H9 (cell line): ENCODE results near the gene LEFTY1. TPM values are rescaled to one million over a fixed set of nuclear protein-coding genes. Genes with fewer than 3 reads are reported as not detected.

Source experiments
- DNase-seq: peaks from one replicate; pipeline ENCODE4 v3.0.0-alpha.2; 2017
- H2AFZ ChIP-seq: one replicate; pipeline ENCODE4 v1.6.1; 2013; ENCODE audit warnings: mild to moderate bottlenecking, low read length, control low read depth, moderate library complexity
- H2AK5ac ChIP-seq: 2 replicates; pipeline ENCODE4 v1.6.1; 2013; ENCODE audit warnings: low read length, control low read depth, mixed read lengths; ENCODE audit not compliant: insufficient read length
- H2BK120ac ChIP-seq: one replicate; pipeline ENCODE4 v1.6.1; 2013; ENCODE audit warnings: low read depth, mild to moderate bottlenecking, low read length, control low read depth, inconsistent platforms; ENCODE audit not compliant: poor library complexity, severe bottlenecking
- H2BK12ac ChIP-seq: 2 replicates; pipeline ENCODE4 v1.6.1; 2013; ENCODE audit warnings: low read length, control low read depth, mixed read lengths, low read depth; ENCODE audit not compliant: insufficient read length
- H2BK15ac ChIP-seq: 2 replicates; pipeline ENCODE4 v1.6.1; 2013; ENCODE audit warnings: low read depth, low read length, control low read depth
- H2BK20ac ChIP-seq: one replicate; pipeline ENCODE4 v1.6.1; 2013; ENCODE audit warnings: low read depth, mild to moderate bottlenecking, low read length, control low read depth, inconsistent platforms; ENCODE audit not compliant: poor library complexity, severe bottlenecking
- H2BK5ac ChIP-seq: 2 replicates; pipeline ENCODE4 v1.6.1; 2013; ENCODE audit warnings: low read length, control low read depth, mixed read lengths; ENCODE audit not compliant: insufficient read length
- H3K14ac ChIP-seq: 2 replicates; pipeline ENCODE4 v1.6.1; 2013; ENCODE audit warnings: low read length, control low read depth; ENCODE audit not compliant: insufficient read depth
- H3K18ac ChIP-seq: 2 replicates; pipeline ENCODE4 v1.6.1; 2013; ENCODE audit warnings: low read depth, mild to moderate bottlenecking, mixed read lengths, low read length, control low read depth; ENCODE audit not compliant: insufficient read length
- H3K23ac ChIP-seq: 2 replicates; pipeline ENCODE4 v1.6.1; 2013; ENCODE audit warnings: low read length, control low read depth, mixed read lengths, low read depth; ENCODE audit not compliant: insufficient read length
- H3K23me2 ChIP-seq: 2 replicates; pipeline ENCODE4 v1.6.1; 2013; ENCODE audit warnings: low read depth, mild to moderate bottlenecking, mixed read lengths, low read length, control low read depth; ENCODE audit not compliant: insufficient read length, poor library complexity, severe bottlenecking
- H3K27ac ChIP-seq: 2 replicates; pipeline ENCODE4 v1.5.1; 2013; ENCODE audit warnings: low read length, control low read depth, mixed read lengths, low read depth; ENCODE audit not compliant: insufficient read length
- H3K27me3 ChIP-seq: 2 replicates; pipeline ENCODE4 v1.6.1; 2013; ENCODE audit warnings: low read length, control low read depth, inconsistent platforms; ENCODE audit not compliant: insufficient read depth
- H3K4ac ChIP-seq: 2 replicates; pipeline ENCODE4 v1.6.1; 2013; ENCODE audit warnings: low read depth, mild to moderate bottlenecking, control low read depth, inconsistent platforms, low read length, moderate library complexity
- H3K4me1 ChIP-seq: 2 replicates; pipeline ENCODE4 v1.6.1; 2013; ENCODE audit warnings: low read length, control low read depth, inconsistent platforms; ENCODE audit not compliant: insufficient read depth
- H3K4me2 ChIP-seq: 2 replicates; pipeline ENCODE4 v1.6.1; 2013; ENCODE audit warnings: low read length, control low read depth, mixed read lengths; ENCODE audit not compliant: insufficient read length, insufficient read depth
- H3K56ac ChIP-seq: 2 replicates; pipeline ENCODE4 v1.6.1; 2013; ENCODE audit warnings: low read depth, mild to moderate bottlenecking, mixed read lengths, low read length, control low read depth; ENCODE audit not compliant: insufficient read length
- H3K79me1 ChIP-seq: 2 replicates; pipeline ENCODE4 v1.6.1; 2013; ENCODE audit warnings: low read depth, mild to moderate bottlenecking, moderate library complexity, low read length, control low read depth, inconsistent platforms; ENCODE audit not compliant: insufficient read depth, poor library complexity, severe bottlenecking
- H3K79me2 ChIP-seq: 2 replicates; pipeline ENCODE4 v1.6.1; 2013; ENCODE audit warnings: low read length, control low read depth, inconsistent platforms; ENCODE audit not compliant: insufficient read depth
- H3K9ac ChIP-seq: 2 replicates; pipeline ENCODE4 v1.6.1; 2013; ENCODE audit warnings: low read length, control low read depth, mixed read lengths; ENCODE audit not compliant: insufficient read length; ENCODE audit errors: extremely low read depth
- H3K9me3 ChIP-seq: one replicate; pipeline ENCODE4 v1.6.1; 2013; ENCODE audit warnings: low read depth, low read length, inconsistent platforms; ENCODE audit not compliant: control insufficient read depth
- H3T11ph ChIP-seq: one replicate; pipeline ENCODE4 v1.6.1; 2013; ENCODE audit warnings: mild to moderate bottlenecking, low read length, control low read depth, inconsistent platforms
- H4K20me1 ChIP-seq: one replicate; pipeline ENCODE4 v1.6.1; 2013; ENCODE audit not compliant: control insufficient read depth, insufficient read length, insufficient read depth
- H4K5ac ChIP-seq: 2 replicates; pipeline ENCODE4 v1.6.1; 2013; ENCODE audit warnings: low read depth, mild to moderate bottlenecking, mixed read lengths, low read length, control low read depth; ENCODE audit not compliant: insufficient read length
- H4K8ac ChIP-seq: replicated peaks from 2 replicates; pipeline ENCODE4 v1.6.1; 2013; ENCODE audit warnings: low read length, control low read depth, mixed read lengths, low read depth; ENCODE audit not compliant: insufficient read length
- H4K91ac ChIP-seq: 2 replicates; pipeline ENCODE4 v1.6.1; 2013; ENCODE audit warnings: low read depth, mild to moderate bottlenecking, moderate library complexity, mixed read lengths, low read length, control low read depth; ENCODE audit not compliant: insufficient read length
- H3K27ac Mint-ChIP-seq, 3 experiments: 2 replicates in 2 of 3; 3 replicates in 1 of 3; pipeline ENCODE4 v1.8.0; 2020 to 2021; ENCODE audit warnings: mixed read lengths in 3 of 3, mild to moderate bottlenecking in 1 of 3, moderate library complexity in 1 of 3
- H3K27me3 Mint-ChIP-seq: 2 replicates; pipeline ENCODE4 v1.8.0; 2021; ENCODE audit warnings: low read depth, mild to moderate bottlenecking, moderate library complexity, mixed read lengths
- H3K36me3 Mint-ChIP-seq, 3 experiments: 2 replicates in 2 of 3; 3 replicates in 1 of 3; pipeline ENCODE4 v1.8.0; 2020 to 2021; ENCODE audit warnings: low read depth in 3 of 3, mixed read lengths in 3 of 3; ENCODE audit not compliant: insufficient read depth in 1 of 3
- H3K4me1 Mint-ChIP-seq, 2 experiments: 2 replicates each; pipeline ENCODE4 v1.8.0; 2020; ENCODE audit warnings: mixed read lengths in 2 of 2
- H3K4me3 Mint-ChIP-seq, 2 experiments: 2 replicates in 1 of 2; 3 replicates in 1 of 2; pipeline ENCODE4 v1.8.0; 2020 to 2021; ENCODE audit warnings: mild to moderate bottlenecking in 2 of 2, mixed read lengths in 2 of 2, moderate library complexity in 1 of 2
- H3K9me3 Mint-ChIP-seq, 2 experiments: 2 replicates in 1 of 2; 3 replicates in 1 of 2; pipeline ENCODE4 v1.8.0; 2020; ENCODE audit warnings: mild to moderate bottlenecking in 2 of 2, mixed read lengths in 2 of 2, moderate library complexity in 1 of 2
- WGBS: extraction: QIAGEN DNeasy Blood & Tissue Kit; methylation state at CpG from one replicate; pipeline ENCODE4 v1.1.7; 2013; ENCODE audit warnings: missing lambda C conversion rate, low lambda C conversion rate, mixed read lengths; ENCODE audit not compliant: insufficient read length; ENCODE audit errors: extremely low coverage; 5-methylcytosine and 5-hydroxymethylcytosine counted together
- total RNA-seq: library from RNA; stranded (reverse); gene quantifications from 2 replicates; pipeline ENCODE4 v1.2.1, GENCODE V29; 2021
- TF ChIP-seq, protein P1 (sequence below): fragments of 200-600 bp; sonication (generic); conservative IDR thresholded peaks from 3 replicates; pipeline ENCODE4 v1.8.0; 2021; ENCODE audit warnings: antibody characterized with exemption, mild to moderate bottlenecking

The LEFTY1 gene
- total RNA-seq, 1 experiment from 2014 or later: 107 TPM

GRCh38 chr1:225859151-225859550 lies 29.8 kb downstream of the LEFTY1 start:
- H3K9me3 ChIP-seq: no peaks in the 10 kb centered on the region
- no peak overlapping the region; the same call in 1 of the 2 replicates for H2BK15ac ChIP-seq
- no peak overlapping the region for H4K8ac ChIP-seq
- H3K14ac ChIP-seq: no peak overlapping the region
- no peaks in the 10 kb centered on the region for H3K79me1 ChIP-seq
- no peak overlapping the region for H3K27ac ChIP-seq
- no peaks in the 10 kb centered on the region for H3K9me3 Mint-ChIP-seq
- H3K4me1 Mint-ChIP-seq: no peaks in the 10 kb centered on the region
- no peak overlapping the region for H3K4me3 Mint-ChIP-seq
- H2AK5ac ChIP-seq: no peak overlapping the region
- no peak overlapping the region for H3T11ph ChIP-seq
- no peak overlapping the region for H2BK5ac ChIP-seq
- H4K5ac ChIP-seq: no peak overlapping the region
- no peak overlapping the region for H2BK20ac ChIP-seq
- H3K4me1 ChIP-seq: no peaks in the 10 kb centered on the region
- no peak overlapping the region for H3K9ac ChIP-seq
- no peaks in the 10 kb centered on the region for H3K27me3 Mint-ChIP-seq
- H2AFZ ChIP-seq: no peak overlapping the region
- H3K56ac ChIP-seq: no peak overlapping the region
- no peak for DNase-seq
- H4K20me1 ChIP-seq: no peaks in the 10 kb centered on the region
- no CpG with 5 or more reads among the region's 5 CpGs for WGBS
- H3K36me3 Mint-ChIP-seq: peaks cover 44 to 92% (median 51%) of the 10 kb centered on the region in 3 experiments; a peak in 6 of 7 replicates
- no peaks in the 10 kb centered on the region for H3K79me2 ChIP-seq
- no peaks in the 10 kb centered on the region for H3K27me3 ChIP-seq
- H2BK12ac ChIP-seq: no peak overlapping the region
- H3K27ac Mint-ChIP-seq: no peak overlapping the region; a peak in 1 of 7 replicates
- no peak overlapping the region for H3K4me2 ChIP-seq
- no peaks in the 10 kb centered on the region for H3K23me2 ChIP-seq
- H2BK120ac ChIP-seq: no peak overlapping the region
- TF ChIP-seq, protein P1, sequence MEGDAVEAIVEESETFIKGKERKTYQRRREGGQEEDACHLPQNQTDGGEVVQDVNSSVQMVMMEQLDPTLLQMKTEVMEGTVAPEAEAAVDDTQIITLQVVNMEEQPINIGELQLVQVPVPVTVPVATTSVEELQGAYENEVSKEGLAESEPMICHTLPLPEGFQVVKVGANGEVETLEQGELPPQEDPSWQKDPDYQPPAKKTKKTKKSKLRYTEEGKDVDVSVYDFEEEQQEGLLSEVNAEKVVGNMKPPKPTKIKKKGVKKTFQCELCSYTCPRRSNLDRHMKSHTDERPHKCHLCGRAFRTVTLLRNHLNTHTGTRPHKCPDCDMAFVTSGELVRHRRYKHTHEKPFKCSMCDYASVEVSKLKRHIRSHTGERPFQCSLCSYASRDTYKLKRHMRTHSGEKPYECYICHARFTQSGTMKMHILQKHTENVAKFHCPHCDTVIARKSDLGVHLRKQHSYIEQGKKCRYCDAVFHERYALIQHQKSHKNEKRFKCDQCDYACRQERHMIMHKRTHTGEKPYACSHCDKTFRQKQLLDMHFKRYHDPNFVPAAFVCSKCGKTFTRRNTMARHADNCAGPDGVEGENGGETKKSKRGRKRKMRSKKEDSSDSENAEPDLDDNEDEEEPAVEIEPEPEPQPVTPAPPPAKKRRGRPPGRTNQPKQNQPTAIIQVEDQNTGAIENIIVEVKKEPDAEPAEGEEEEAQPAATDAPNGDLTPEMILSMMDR: no peak
- H3K4ac ChIP-seq: no peak overlapping the region
- H3K18ac ChIP-seq: no peak overlapping the region
- H4K91ac ChIP-seq: no peak overlapping the region
- no peak overlapping the region for H3K23ac ChIP-seq
